H1 (cell line): Measurements from ENCODE around the gene OPN3. TPM values are rescaled to one million over a fixed set of nuclear protein-coding genes. Genes with fewer than 3 reads are reported as not detected.

ENCODE experiments used
- CTCF ChIA-PET: fragments of 300-600 bp; sonication (Branson Sonifier 250); formaldehyde crosslinking; loops from one replicate; lab custom pipeline; 2021; ENCODE audit not compliant: partially characterized antibody; lab: Charles Lee
- POLR2A ChIA-PET: fragments of 300-600 bp; sonication (Branson Sonifier 250); formaldehyde crosslinking; loops from one replicate; lab custom pipeline; 2021; ENCODE audit warnings: inconsistent platforms; ENCODE audit not compliant: partially characterized antibody; lab: Charles Lee
- DNase-seq, 2 experiments: peaks; one replicate each; pipeline versions ENCODE4 v3.0.0 to v3.0.0-alpha.2; 2010 to 2022; ENCODE audit warnings: low spot score in 2 of 2, low read depth in 1 of 2, mixed read lengths in 1 of 2
- FAIRE-seq: peaks from 2 replicates; lab custom pipeline; 2011; peaks lifted over from hg19 to GRCh38; lab: Jason Lieb, UNC
- H2AFZ ChIP-seq: 2 replicates; pipeline ENCODE4 v1.8.1; 2012; ENCODE audit warnings: low read length, inconsistent platforms
- H2AK5ac ChIP-seq: 2 replicates; pipeline ENCODE4 v1.6.1; 2013; ENCODE audit warnings: low read depth, low read length
- H2BK120ac ChIP-seq: replicated peaks from 2 replicates; pipeline ENCODE3; 2013; ENCODE audit warnings: low read depth, low read length, inconsistent platforms
- H2BK12ac ChIP-seq: 2 replicates; pipeline ENCODE4 v1.6.1; 2013; ENCODE audit warnings: low read depth, low read length
- H2BK15ac ChIP-seq: 2 replicates; pipeline ENCODE4 v1.6.1; 2013; ENCODE audit warnings: low read length
- H2BK20ac ChIP-seq: 2 replicates; pipeline ENCODE4 v1.6.1; 2013; ENCODE audit warnings: low read length
- H2BK5ac ChIP-seq: 2 replicates; pipeline ENCODE4 v1.6.1; 2013; ENCODE audit warnings: low read depth, low read length
- H3K14ac ChIP-seq: 2 replicates; pipeline ENCODE4 v1.6.1; 2013; ENCODE audit warnings: inconsistent platforms; ENCODE audit not compliant: insufficient read length
- H3K18ac ChIP-seq: 2 replicates; pipeline ENCODE4 v1.6.1; 2013; ENCODE audit warnings: low read length; ENCODE audit errors: extremely low read depth
- H3K23ac ChIP-seq: 2 replicates; pipeline ENCODE4 v1.6.1; 2013; ENCODE audit warnings: inconsistent platforms; ENCODE audit not compliant: insufficient read length
- H3K23me2 ChIP-seq: 2 replicates; pipeline ENCODE4 v1.6.1; 2013; ENCODE audit warnings: low read depth, low read length
- H3K27ac ChIP-seq: 2 replicates; pipeline ENCODE4 v1.6.1; 2011; ENCODE audit warnings: low read depth, low read length, inconsistent platforms
- H3K27me3 ChIP-seq, 4 experiments: replicated peaks in 1 of 4; 1 replicate in 1 of 4; 2 replicates in 3 of 4; pipeline versions ENCODE4 v1.6.1 to v1.8.1; 2011 to 2013; ENCODE audit warnings: low read length in 3 of 4, mild to moderate bottlenecking in 3 of 4, inconsistent platforms in 2 of 4, mixed read lengths in 2 of 4, moderate library complexity in 1 of 4; ENCODE audit not compliant: control insufficient read depth in 3 of 4, insufficient read depth in 3 of 4; ENCODE audit errors: extremely low read depth in 1 of 4
- H3K36me3 ChIP-seq, 4 experiments: 2 replicates each; pipeline versions ENCODE4 v1.6.1 to v1.8.1; 2011 to 2013; ENCODE audit warnings: mild to moderate bottlenecking in 4 of 4, low read length in 3 of 4, moderate library complexity in 2 of 4, control low read depth in 1 of 4, inconsistent platforms in 1 of 4; ENCODE audit not compliant: insufficient read depth in 4 of 4, control insufficient read depth in 2 of 4
- H3K4ac ChIP-seq: replicated peaks from 2 replicates; pipeline ENCODE3; 2013; ENCODE audit warnings: low read length, low read depth, mixed read lengths, inconsistent platforms; ENCODE audit not compliant: insufficient read length
- H3K4me1 ChIP-seq, 4 experiments: replicated peaks in 1 of 4; 1 replicate in 1 of 4; 2 replicates in 3 of 4; pipeline versions ENCODE4 v1.6.1 to v1.8.1; 2011 to 2013; ENCODE audit warnings: low read length in 3 of 4, inconsistent platforms in 2 of 4, mixed read lengths in 1 of 4; ENCODE audit not compliant: insufficient read depth in 4 of 4, control insufficient read depth in 3 of 4
- H3K4me2 ChIP-seq, 2 experiments: 2 replicates each; pipeline versions ENCODE4 v1.6.1 to v1.8.1; 2011 to 2013; ENCODE audit warnings: low read depth in 2 of 2, low read length in 2 of 2, control low read depth in 1 of 2, inconsistent platforms in 1 of 2, mild to moderate bottlenecking in 1 of 2; ENCODE audit not compliant: insufficient read depth in 1 of 2
- H3K4me3 ChIP-seq, 4 experiments: fragments of 200-600, 300-600 bp in 1 of 4; sonication (generic), shearing (Covaris generic), sonication (Bioruptor Twin) in 1 of 4; 2 replicates each; pipeline versions ENCODE4 v1.5.1 to v1.8.1; 2011 to 2016; ENCODE audit warnings: low read length in 4 of 4, low read depth in 3 of 4, control low read depth in 2 of 4, inconsistent platforms in 2 of 4, mild to moderate bottlenecking in 2 of 4, mixed read lengths in 1 of 4, moderate library complexity in 1 of 4; ENCODE audit not compliant: insufficient read depth in 2 of 4; ENCODE audit errors: extremely low read depth in 1 of 4
- H3K56ac ChIP-seq: replicated peaks from 2 replicates; pipeline ENCODE3; 2013; ENCODE audit warnings: low read depth, mild to moderate bottlenecking, mixed read lengths, low read length, inconsistent platforms; ENCODE audit not compliant: insufficient read length
- H3K79me1 ChIP-seq: 2 replicates; pipeline ENCODE4 v1.6.1; 2013; ENCODE audit warnings: low read depth, low read length, control low read depth
- H3K79me2 ChIP-seq, 2 experiments: 2 replicates each; pipeline versions ENCODE4 v1.6.1 to v1.8.1; 2012 to 2013; ENCODE audit warnings: low read length in 2 of 2, mild to moderate bottlenecking in 2 of 2, inconsistent platforms in 1 of 2; ENCODE audit not compliant: insufficient read depth in 2 of 2, control insufficient read depth in 1 of 2
- H3K9ac ChIP-seq, 4 experiments: replicated peaks in 1 of 4; 1 replicate in 1 of 4; 2 replicates in 3 of 4; pipeline versions ENCODE4 v1.6.1 to v1.8.1; 2011 to 2013; ENCODE audit warnings: low read depth in 3 of 4, low read length in 3 of 4, control low read depth in 2 of 4, mild to moderate bottlenecking in 2 of 4, moderate library complexity in 2 of 4, inconsistent platforms in 1 of 4; ENCODE audit errors: extremely low read depth in 1 of 4
- H3K9me3 ChIP-seq, 2 experiments: 2 replicates each; pipeline versions ENCODE4 v1.6.1 to v1.8.1; 2012 to 2013; ENCODE audit warnings: mild to moderate bottlenecking in 2 of 2, moderate library complexity in 2 of 2, control low read depth in 1 of 2, inconsistent platforms in 1 of 2, low read depth in 1 of 2, low read length in 1 of 2, mixed read lengths in 1 of 2; ENCODE audit not compliant: insufficient read depth in 2 of 2
- H4K20me1 ChIP-seq, 2 experiments: replicated peaks in 1 of 2; 2 replicates each; pipeline versions ENCODE3 to v1.8.1; 2011 to 2013; ENCODE audit warnings: inconsistent platforms in 2 of 2, low read length in 2 of 2, mild to moderate bottlenecking in 1 of 2; ENCODE audit not compliant: insufficient read depth in 2 of 2, control insufficient read depth in 1 of 2
- H4K5ac ChIP-seq: 2 replicates; pipeline ENCODE4 v1.6.1; 2013; ENCODE audit warnings: low read length, low read depth, mixed read lengths, inconsistent platforms; ENCODE audit not compliant: insufficient read length
- H4K8ac ChIP-seq: 2 replicates; pipeline ENCODE4 v1.8.0; 2013; ENCODE audit warnings: mild to moderate bottlenecking, moderate library complexity, low read length, inconsistent platforms; ENCODE audit not compliant: insufficient read depth; ENCODE audit errors: extremely low read depth
- H4K91ac ChIP-seq: replicated peaks from 2 replicates; pipeline ENCODE3; 2013; ENCODE audit warnings: low read length, mixed read lengths, inconsistent platforms; ENCODE audit not compliant: insufficient read length
- JUND ChIP-seq: IDR thresholded peaks from 2 replicates; pipeline ENCODE4 v1.6.1; 2011; ENCODE audit warnings: mild to moderate bottlenecking, improper control_type of control experiment, low read length
- KDM1A ChIP-seq: fragments of 200-600, 300-600 bp; sonication (generic); IDR thresholded peaks from 2 replicates; pipeline ENCODE4 v1.7.1; 2016; ENCODE audit warnings: mild to moderate bottlenecking, low read length, borderline replicate concordance
- KDM4A ChIP-seq: IDR thresholded peaks from one replicate; pipeline ENCODE4 v1.7.1; 2012; ENCODE audit warnings: low read depth, mild to moderate bottlenecking, moderate library complexity, low read length, inconsistent platforms; ENCODE audit not compliant: severe bottlenecking
- SIRT6 ChIP-seq: IDR thresholded peaks from one replicate; pipeline ENCODE4 v1.7.1; 2012; ENCODE audit warnings: low read length, inconsistent platforms
- SIX5 ChIP-seq: IDR thresholded peaks from 2 replicates; pipeline ENCODE4 v1.6.1; 2011; ENCODE audit warnings: mild to moderate bottlenecking, low read depth, low read length
- SRF ChIP-seq: IDR thresholded peaks from 2 replicates; pipeline ENCODE4 v1.6.1; 2011; ENCODE audit warnings: mild to moderate bottlenecking, low read depth, low read length, moderate library complexity
- WGBS, 2 experiments: shearing (Covaris generic) in 1 of 2; methylation state at CpG; one replicate each; pipeline versions ENCODE4 v1.1.6 to v1.1.7; 2013 to 2015; ENCODE audit warnings: low lambda C conversion rate in 2 of 2, mixed read lengths in 2 of 2, inconsistent platforms in 1 of 2, low coverage in 1 of 2, missing lambda C conversion rate in 1 of 2; ENCODE audit not compliant: insufficient replicate concordance in 2 of 2, insufficient coverage in 1 of 2, insufficient read length in 1 of 2; ENCODE audit errors: extremely low coverage in 1 of 2, missing lambda C conversion rate in 1 of 2; 5-methylcytosine and 5-hydroxymethylcytosine counted together
- polyA plus RNA-seq, 7 experiments: library from polyadenylated mRNA; depleted of rRNA in 3 of 7; stranded (reverse) in 5 of 7; unstranded in 2 of 7; fragments of >200 nt in 5 of 7; fragments of 200-250 nt in 2 of 7; gene quantifications; 1 replicate in 5 of 7; 2 replicates in 1 of 7; 4 replicates in 1 of 7; pipeline versions ENCODE4 v1.2.1 to v1.2.3, GENCODE V29; 2011 to 2013; ENCODE audit warnings: missing spikeins in 2 of 7, mixed read lengths in 2 of 7
- total RNA-seq: library from RNA; stranded (reverse); fragmentation: NEBNext Ultra II Directional; extraction: Animal tissue kit (Norgen Biotek cat#: 25700); gene quantifications from 2 replicates; pipeline ENCODE4 v1.2.1, GENCODE V29; 2021

The OPN3 gene
- total and polyA plus RNA-seq, 2 of the 8 experiments (the other 6 are each of a cell fraction or from before 2014, with no cell fraction given) = 8.8 to 19.4 TPM

GRCh38 chr1:241600496-241600901, 39.7 kb downstream of the OPN3 start:
- ChIA-PET POLR2A (no interaction called here), CTCF (interaction anchor here (0.7 to 1.4 kb wide), 3 partner anchors 10 to 386 kb away, joined by 3 to 4 read pairs (median 3); no protein-coding TSS in a partner anchor)
- no peak for TF ChIP-seq KDM4A
- TF ChIP-seq SRF = no peak
- TF ChIP-seq KDM1A = no peak
- TF ChIP-seq SIRT6 = no peak
- no peak for TF ChIP-seq JUND
- TF ChIP-seq SIX5 = no peak

More at GRCh38 chr1:241600496-241600901, 39.7 kb downstream of the OPN3 start:
- H3K9me3 ChIP-seq = no peaks in the 10 kb centered on the region
- H3K79me1 ChIP-seq = no peaks in the 10 kb centered on the region
- no peak overlapping the region for H2BK15ac ChIP-seq
- H3K23me2 ChIP-seq = no peaks in the 10 kb centered on the region
- H3K27ac ChIP-seq = no peak overlapping the region
- H4K20me1 ChIP-seq = no peaks in the 10 kb centered on the region
- H2BK20ac ChIP-seq = no peak overlapping the region
- no peak overlapping the region for H4K5ac ChIP-seq
- H4K8ac ChIP-seq = no peak overlapping the region
- H3K4me1 ChIP-seq = no peaks in the 10 kb centered on the region
- H3K4me2 ChIP-seq = no peak overlapping the region
- H3K27me3 ChIP-seq = no peaks in the 10 kb centered on the region
- H2BK12ac ChIP-seq = no peak overlapping the region
- no peak overlapping the region for H3K23ac ChIP-seq
- 88% methylated on average over 2 of the region's 2 CpGs; no CpG with 5 or more reads in 1 of the 2 experiments for WGBS, 2 experiments
- no peak overlapping the region for H2BK5ac ChIP-seq
- H3K56ac ChIP-seq = no peak overlapping the region
- H4K91ac ChIP-seq = no peak overlapping the region
- H2BK120ac ChIP-seq = no peak overlapping the region
- H3K4ac ChIP-seq = no peak overlapping the region
- H3K14ac ChIP-seq = no peak overlapping the region
- no peak for FAIRE-seq
- no peak overlapping the region for H2AFZ ChIP-seq
- no peak overlapping the region for H3K9ac ChIP-seq
- H3K4me3 ChIP-seq = no peak overlapping the region
- H2AK5ac ChIP-seq = no peak overlapping the region
- H3K18ac ChIP-seq = no peak overlapping the region
- H3K79me2 ChIP-seq = no peaks in the 10 kb centered on the region
- DNase-seq = no peak
- no peaks in the 10 kb centered on the region; a peak in 1 of 8 replicates for H3K36me3 ChIP-seq
